Measurements from ENCODE around the gene SZT2.
"Not testable (repeated sequence)": the region's sequence is repeated elsewhere in the genome, so short reads cannot be mapped to it uniquely, and the experiment has no call there.

Gene SZT2

DNA sequence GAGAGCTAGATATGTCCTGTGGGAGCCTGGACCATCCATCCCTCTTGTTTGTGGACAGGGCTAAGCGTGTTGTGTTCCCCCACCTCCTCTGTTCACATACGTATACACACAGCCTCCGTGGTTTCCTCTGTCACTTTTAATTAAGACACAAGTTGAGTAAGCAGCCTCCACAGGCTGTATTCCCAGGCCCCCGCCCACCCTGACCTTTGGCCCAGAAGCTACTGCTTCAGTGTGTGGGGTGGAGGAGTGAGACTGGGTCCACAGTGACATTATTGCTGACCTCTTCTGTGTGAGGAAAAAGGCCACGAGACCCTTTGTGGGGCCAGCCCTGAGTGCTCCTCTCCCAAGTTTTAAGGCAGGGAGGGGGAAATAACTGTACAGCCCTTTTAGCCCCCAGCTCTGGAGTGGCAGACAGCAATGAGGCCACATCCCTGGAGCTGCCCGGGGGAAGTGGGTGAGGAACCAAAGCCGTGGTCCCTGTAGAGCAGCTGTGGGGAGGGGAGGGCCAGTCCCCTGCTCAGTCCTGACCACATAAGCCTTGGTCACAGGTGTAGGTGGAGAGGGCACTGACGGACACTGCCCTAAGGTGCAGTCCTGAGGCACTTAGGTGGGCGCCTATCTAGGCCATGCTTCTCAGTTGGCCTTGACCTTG lies 26.3 kb upstream of the SZT2 start:
- DNase-seq, result no peak

DNA sequence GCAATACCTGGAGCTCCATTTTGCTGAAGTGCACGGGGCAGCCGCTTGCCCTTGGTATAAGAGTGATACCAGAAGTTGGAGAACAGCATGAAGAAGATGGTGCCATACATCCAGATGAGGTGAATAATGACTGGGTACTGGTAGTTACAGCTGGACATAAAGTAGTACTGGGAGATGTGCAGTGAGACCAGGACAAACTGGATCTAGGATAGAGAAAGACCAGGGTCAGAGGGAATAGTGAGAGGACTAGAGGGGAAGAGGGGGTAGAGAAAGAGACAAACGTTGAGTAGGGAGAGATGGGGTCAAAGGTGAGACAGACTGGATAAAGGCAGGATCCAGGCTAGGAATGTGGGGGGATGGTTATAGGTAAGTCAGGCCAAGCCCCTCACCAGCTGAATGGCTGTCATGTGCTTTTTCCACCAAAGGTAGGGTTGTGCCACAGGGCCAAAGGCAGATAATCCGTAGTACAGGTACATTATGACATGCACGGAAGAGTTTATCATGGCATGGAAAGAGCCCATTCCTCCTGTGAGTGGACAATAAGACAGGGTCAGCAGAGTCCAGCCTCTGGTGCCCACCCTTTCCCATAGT lies 25.7 kb upstream of the SZT2 start:
- no peak for DNase-seq

DNA sequence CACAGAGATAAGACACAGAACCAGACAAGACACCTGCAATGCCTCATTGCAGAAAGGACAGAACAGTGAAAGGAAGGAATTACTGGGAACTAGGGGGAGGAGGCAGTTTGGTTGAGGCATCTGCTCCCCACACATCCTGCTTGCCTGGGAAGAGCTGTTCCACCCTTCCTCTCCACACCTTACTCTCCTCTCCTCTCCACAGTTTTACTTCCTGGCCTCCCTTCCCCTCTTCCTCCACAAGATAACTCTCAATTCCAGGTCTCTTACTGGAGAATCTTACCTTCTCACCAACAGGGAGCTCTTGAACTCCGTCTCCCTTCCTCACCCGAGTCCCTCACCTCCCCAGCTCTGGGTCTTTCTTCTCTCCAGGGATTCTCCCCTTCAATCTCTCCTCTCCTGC lies 24.0 kb upstream of the SZT2 start:
- no peak for DNase-seq

DNA sequence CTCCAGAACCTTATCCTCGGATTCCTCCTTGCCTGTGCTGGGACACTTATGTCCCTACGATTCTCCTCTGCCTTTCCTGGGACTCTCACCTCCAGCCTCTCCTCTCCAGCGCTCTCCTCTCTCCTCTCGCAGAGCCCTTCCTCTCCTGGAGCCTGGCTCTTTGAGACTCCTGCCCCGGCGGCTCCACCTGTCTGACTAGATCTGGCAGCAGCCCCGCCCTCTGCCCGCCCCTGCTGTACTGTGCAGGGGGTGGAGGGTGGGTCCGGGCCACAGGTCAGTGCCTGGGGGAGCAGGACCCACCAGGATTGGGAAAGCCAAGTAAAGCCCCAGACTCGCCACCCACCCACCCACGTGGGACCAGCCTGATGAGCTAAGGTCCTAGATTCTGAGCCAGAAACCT lies 23.5 kb upstream of the SZT2 start:
- no peak for DNase-seq

DNA sequence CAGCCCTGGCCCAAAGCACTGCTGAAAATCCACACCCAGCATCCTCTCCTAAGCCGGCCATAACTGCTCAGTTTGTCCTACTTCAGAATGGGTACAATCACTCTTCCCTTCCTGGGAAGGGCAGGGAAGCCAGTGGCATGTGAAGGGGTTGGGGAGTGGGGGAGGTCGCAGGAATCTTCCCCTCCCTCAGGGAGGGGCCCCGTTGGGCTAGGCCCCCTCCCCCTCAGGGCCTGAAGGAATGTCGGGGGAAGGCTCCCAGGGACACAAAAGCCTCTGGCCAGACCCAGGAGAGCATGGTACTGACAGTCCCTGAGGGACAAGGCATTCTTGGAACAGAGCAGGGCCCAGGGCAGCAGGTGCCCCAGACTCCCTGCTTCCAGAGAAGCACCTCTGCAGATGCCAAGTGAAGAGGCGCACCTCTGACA lies 23.1 kb upstream of the SZT2 start:
- DNase-seq, result no peak

DNA sequence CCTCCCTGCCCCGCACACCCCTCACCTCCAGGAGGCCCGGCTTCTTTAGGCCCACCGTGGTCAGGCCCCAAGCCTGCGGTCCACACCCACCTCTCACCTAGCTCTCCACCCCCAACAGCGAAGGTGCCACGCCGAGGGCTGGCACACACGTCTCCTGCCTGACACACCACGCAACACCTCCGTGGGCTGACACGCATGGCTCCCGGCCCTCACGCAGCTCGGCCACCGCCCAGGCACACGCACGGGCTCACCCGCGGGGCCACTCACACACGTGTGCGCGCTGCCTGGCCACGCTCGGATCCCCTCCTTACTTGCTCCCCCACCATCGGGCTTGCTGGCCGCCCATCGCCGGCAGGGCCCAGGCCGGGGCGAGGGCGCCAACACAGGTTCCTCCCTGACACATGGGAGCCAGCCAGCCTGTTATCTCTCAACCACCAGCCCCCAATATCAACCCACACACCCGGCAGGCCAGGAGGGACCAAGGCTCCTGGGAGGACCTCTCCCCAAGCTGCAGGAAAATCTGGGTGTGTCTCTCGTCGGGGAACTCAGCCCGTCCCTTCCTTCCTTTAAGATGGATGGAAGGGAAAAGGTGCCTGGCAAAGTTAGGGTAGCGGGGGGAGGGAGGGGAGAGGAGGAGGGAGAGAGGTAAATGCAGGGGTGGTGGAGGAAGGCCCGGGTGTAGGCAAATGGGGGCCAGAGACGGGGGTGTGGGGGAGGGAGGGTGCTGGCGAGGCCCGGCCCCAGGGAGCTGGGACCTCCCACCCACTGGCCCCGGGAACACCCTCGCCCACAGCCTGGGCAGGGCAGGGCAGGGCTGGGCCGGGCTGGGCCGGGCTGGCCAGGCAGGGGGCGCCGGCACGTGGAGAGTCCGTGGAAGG lies 22.4 kb upstream of the SZT2 start:
- no peak for DNase-seq

DNA sequence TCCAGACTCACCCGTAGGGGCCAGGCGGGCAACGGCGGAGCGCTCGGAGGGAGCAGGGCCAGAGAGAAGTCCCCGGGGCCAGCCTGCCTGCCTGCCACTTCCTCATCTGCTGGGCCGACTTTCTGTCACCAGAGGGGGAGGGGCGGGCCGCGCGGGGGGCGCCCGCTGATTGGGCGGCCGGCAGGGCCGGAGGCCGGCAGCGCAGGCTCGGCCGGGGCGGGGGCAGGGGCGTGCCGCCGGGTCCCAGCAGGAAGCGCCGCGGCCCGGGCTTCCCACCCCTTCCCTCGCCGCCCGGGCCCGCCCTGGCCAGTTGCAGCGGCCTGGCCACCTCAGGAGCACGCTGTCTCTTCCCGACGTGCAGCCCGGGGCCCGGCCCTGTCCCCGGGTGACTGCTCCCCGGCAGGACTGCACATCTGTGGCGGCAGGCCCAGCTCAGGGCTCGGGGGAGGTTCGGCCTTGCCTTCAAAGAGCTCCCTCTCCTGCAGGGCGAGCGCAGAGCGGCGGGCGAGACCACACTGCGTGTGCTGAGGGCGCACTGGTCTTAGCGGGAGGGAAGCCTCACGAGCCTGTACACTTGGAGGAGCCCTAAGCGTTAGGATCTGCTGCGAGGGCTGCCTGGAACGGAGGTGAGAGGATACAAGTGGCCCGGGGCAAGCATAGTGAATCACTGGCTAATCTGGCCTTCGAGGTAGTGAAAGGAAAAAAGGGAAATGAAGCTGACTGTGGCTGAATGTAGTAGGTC lies 21.6 kb upstream of the SZT2 start, which contains the start of gene ELOVL1:
Gene ELOVL1, minus strand, starts transcription at position 108 of the 742 bp plus-strand sequence. CDS start 2,402 bp downstream, outside the sequence.
- DNase-seq, result peak; percentile 54

DNA sequence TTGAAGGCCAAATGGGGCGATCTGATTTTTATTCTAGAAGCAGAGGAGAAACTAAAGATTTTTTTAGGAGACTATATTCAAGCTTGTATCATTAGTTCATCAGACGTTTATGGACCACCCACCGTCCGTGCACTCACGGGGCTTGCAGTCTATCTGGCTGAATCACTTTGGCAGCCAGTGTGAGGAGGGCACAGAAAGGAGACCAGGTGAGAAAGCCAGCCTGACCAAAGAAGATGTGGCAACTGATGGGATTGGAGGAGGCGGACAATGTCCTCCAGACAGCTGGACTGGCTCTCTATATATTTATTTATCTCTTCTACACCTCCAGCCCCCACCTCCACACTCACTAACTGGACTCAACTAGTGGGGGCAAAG lies 21.1 kb upstream of the SZT2 start:
- DNase-seq, result no peak

DNA sequence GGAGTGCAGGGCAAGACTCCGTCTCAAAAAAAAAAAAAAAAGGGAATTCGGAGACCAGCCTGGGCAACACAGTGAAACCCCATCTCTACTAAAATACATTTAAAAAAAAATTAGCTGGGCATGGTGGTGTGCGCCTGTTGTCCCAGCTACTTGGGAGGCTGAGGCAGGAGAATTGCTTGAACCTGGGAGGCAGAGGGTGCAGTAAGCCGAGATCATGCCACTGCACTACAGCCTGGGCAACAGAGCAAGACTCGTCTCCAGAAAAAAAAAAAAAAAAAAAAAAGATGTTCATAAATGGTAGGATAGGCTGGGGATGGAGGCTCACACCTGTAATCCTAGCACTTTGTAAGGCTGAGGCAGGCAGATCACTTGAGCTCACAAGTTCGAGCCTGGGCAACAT lies 19.9 kb upstream of the SZT2 start:
- DNase-seq, result not testable (repeated sequence)

DNA sequence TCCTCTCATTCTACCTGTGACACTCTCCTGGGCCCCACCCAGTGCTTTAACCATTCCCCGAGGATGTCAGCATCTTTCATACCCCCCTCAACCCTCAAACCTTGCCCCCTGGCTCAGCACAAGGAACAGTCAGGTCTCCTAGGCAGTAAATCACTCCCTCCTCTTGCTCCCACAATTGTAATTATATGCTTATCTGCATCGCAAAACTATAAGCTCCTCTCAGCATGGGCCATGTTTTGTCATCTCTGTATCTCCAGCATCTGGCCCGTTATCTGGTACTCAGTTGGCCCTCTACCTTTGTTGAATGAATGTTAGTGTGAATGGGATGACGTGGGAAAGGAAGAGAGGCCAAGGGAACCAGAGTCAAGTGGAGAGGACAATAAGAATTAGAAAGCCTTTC lies 19.1 kb upstream of the SZT2 start:
- no peak for DNase-seq

DNA sequence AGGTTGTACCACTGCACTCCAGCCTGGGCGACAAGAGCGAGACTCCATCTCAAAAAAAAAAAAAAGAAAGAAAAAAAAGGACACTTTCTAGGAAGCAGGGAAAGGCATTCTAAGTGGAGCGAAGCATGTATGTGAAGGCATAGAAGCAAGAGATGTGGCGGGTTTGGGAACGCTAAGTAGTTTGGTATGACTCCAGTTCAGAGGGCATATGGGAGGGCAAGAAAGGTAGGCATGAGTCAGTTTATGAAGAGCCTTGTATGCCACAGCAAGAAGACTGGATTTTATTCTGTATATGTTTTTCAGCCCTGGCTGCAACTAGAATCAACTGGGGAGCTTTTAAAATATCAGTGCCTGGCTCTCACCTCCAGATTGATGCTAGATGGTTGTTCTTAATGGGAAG lies 17.5 kb upstream of the SZT2 start:
- DNase-seq, result no peak

DNA sequence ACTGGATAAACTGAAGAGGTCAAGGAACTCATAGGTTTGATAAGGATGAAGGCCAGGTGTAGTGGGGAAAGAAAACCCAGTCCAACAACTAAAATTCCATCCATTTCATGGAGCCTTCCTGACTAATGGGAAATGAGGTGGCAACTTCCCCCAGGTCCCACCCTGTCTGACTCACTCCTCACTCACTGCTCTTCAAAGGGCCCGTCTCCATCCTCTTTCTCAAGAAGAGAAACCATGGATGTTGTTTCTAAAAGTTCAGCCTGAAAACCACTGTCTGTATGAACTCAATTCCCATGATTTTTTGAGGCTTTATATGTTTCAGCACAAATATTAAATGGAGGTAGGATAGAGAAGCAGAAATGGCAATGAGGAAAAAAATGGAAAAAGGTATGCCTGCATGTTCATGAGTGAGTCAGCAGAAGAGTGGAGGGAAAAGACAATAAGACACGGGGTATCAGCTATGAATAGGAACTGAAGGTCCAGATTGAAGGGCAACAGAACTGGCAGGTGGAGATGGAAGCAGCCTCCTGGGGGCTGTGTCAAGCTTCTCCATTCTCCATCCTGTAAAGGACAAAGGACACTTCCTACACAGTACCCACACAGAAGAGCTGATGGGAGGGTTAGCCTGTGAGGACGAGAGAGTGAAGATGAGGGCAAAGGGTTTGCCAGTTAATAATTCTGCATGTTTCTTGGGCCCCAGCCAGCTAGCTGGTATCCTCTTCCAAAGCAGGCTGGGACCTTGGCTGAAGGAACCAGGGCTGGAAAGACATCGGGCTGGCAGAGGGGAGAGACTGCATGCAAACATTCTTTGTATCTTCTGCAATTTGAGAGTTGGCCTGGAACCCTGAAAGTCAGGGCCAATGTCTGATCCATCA lies 16.4 kb upstream of the SZT2 start:
- no peak for DNase-seq

DNA sequence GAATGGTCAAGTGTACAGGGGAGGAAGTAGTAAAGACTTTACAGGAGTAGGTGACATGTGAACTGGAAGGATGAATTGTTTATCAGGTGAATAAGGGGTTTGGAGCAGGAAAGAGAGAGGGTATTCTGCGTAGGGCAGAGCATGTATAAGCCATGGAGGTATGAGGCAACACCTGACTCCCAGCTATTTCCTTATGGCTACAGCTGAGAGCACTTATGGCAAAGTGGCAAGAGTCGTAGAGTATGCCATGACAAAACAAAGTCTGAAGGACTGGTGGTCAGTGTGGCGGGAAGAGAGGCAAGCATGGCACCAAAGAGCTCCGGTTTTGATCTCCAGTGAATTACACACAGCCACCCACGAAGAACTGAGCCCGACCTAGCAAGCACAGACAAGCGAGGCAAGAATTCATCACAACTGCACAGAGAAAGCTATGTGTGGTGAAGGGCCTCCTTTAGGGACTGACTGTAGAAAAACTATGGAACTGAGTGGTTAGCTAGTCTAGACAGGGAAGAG lies 12.9 kb upstream of the SZT2 start:
- DNase-seq, result no peak

DNA sequence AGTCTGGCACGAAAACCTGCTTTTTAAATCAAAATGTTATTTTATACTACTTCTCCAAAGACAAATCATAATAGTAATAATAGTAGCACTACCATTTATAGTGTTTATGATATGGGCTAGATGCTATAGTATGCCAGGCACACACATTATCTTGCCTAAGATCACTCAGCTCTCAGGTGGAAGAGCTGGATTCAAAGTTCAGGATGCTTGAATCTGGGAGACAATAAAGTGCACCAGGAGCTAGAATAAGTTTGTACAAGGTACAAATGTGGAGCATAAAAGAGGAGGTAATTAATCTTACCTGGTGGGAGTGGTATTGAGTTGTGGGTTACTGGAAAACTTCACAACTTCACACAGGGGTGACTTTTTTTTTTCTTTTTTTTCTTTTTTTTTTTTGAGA lies 11.9 kb upstream of the SZT2 start:
- no peak for DNase-seq

DNA sequence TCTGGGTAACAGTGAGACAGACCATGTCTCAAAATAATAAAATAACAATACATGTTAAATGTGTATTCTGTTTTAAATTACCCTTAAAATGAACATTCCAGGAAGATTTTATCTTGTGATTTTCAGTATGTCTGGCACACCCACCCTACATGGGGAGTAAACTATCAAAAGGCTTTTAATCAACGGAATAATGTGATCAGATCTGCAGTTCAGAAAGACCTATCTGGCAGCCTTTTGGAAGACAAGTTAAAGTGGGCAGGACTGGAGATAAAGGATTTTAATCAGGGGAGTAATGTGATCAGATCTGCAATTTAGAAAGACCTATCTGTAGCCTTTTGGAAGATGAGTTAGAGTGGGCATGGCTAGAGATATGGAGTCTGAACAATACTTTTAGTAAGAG lies 10.2 kb upstream of the SZT2 start:
- DNase-seq, result no peak

DNA sequence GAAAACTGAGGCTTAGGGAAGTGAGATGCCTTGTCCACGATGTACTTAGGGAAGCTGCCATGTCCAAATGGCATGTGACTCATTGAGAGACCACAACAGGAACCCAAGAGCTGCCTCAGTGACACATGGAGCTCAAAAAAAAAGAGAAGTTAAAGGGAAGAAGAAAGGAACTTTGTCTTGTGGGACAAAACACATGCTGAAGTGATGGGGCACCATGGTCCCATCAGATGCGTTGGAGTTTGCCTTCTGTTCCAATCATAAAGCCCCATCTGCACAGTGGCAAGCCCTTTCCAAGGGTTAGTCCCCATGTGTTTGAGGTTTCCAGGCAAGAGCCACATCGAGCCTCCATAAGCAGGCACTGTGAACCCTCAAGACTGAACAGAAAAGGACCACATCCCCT lies 8.1 kb upstream of the SZT2 start:
- DNase-seq, result no peak

DNA sequence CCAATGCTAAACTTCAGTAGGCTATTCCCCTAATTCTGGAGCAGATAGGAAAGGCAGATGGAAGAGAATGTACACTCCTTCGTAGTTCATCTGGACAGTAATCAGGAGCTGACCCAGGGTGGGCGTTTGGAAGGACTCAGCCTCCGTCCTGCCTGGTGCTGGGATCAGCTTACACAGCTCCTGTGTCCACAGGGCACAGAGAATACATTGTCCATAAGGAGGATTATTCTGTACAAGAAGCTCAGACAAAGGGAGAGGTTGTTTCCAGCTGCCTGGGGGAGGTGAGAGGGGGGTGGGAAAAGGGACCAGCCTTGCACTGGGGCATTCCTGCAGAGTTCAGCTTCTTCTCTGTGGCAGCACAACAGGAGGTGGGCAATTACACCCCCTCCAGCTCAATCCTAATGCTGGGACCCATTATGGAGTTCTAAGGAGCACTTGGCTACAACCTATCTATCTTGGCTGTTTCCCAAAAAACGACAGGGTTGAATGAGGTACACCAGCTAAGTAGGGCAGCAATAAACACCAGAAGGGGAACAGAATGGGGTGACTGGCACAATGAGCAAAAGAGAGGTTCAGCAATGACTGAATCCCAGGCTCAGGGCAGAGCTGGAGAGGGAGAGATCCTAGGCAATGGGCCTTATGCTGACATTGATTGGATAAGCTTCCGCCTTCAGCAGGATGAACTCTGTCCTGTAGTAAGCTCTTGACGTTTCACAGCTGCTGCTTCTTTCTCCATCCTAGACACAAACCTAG lies 7.5 kb upstream of the SZT2 start:
- DNase-seq, result no peak

DNA sequence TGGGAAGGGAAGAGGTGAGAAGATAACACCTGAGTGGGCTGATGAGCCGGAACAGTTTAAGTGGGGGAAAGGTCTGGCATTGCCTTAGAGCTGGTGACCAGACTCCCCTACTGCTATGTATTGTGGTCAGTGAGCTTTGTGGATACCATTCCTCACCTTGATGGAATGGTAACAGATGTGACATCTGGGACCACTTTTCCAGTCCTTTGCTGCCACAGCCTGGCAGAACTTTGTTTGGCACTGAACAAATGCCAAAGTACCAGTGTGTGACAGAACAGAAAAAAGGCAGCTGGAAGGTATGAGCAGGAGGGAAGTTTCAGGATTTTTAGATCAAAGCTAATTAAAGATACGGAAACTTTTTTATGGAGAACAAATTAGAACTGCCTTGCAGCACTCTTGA lies 6.2 kb upstream of the SZT2 start:
- DNase-seq, result no peak

DNA sequence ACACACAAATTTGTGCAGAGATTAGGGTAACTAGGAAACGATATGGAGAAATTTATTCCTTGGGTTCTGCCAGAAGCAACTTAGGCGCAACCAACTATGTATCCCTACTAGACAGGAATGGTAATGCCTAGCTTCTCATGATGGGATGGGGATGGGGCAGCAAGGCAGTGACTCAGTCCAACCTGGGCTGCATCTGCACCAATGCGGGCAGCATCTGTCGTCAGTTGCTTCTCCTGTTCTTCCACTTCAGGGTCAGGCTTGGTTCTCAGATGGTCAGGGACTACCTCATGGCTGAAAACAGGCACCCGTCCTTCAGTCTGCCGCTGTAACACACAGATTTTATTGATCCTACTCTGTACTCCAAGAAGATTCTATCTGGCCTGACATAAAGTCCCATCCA lies 3.0 kb upstream of the SZT2 start:
- DNase-seq, result no peak

DNA sequence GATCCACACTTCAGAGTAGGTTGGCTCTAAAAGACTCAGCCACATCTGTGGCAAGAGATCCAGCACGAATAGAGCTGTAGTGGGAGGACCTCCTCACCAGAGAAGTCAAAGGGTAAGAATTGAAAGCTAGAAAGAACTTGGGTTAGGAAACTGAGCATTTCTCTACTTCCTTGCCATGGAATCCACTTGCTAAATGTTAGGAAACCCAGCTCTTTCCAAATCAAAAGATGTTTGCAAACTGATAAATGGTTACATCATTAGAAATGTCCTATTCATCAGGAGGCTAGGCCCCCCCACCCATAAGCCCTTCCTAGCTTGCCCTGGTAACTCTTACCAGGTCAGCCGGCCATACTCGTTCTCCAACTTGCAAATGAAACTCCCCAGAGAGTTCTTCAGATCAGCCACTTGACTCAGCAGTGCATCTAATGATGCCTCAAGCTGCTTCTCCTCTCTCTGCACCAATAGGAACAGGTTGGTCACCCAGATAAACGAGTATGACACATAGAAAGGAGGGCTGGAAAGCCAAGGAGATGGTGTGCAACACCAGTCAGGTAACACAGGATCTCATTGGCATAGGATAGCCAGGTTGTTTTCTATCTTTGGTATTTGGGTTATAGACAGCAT lies 1.6 kb upstream of the SZT2 start:
- DNase-seq, result no peak

DNA sequence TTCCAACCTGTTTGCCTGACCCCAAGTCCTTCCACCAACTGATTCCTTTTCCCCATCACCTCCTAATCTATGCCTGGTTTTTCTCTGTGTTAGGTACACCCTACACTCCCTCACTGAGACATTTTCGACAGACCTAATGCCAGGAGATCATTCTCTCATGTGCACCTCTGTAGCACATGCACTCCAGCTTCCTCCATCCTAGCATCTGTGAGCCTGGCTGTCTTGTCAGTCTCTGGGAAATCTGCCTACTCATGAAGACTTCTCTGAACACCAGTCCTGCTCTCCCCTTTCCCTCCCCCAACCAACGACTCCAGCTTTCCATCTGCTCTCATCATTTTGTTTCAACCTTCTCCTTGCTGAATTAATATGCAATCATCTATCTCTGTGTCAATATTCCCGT lies 1.1 kb upstream of the SZT2 start:
- no peak for DNase-seq
